HG02884 (cell line): Measurements from ENCODE around the gene DGKK.

Experiments
- ATAC-seq: cut with Tn5 transposase; IDR thresholded peaks from one replicate; pipeline ENCODE4 v1.9.1; 2021; ENCODE audit warnings: mild to moderate bottlenecking, moderate library complexity; ENCODE audit not compliant: unreplicated experiment

The DGKK gene

DNA sequence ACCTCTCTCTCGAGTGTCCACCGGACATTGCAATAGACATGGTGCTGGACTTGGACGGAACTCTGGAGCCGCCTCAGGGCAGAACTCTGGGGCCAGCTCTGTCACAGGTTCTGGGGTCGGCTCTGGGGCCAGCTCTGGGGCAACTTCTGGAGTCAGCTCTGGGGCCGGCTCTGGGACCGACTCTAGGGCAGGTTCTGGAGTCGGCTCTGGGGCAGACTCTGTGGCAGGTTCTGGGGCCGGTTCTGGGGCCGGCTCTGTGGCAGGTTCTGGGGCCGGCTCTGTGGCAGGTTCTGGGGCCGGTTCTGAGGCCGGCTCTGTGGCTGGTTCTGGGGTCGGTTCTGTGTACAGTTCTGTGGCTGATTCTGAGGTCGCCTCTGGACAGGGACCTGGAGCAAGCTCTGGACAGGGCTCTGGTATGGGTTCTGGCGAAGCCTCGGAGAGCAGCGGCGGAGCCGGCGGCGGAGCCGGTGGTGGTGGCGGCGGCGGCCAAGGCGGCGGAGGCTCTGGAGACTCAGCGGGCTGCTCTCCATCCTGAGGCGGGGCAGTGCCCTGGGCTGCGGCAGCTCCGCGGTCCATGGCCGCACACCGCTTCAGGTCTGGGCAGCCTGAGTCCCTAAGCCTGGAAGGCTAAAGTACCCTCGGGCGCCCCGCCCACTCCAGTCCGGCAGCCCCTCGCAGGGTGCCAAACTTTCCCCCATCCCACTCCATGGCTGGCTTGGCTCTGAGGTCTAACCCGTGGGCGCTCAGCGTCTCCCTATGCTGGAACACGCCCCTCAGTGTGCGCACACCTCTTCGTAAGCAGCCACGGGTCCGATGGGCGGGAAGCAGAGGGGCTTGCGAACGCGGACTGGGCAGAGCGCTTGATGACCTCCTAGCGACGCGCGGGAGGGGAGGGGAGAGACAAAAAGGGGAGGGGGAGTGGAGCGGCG, at the start of gene DGKK:
Gene DGKK, minus strand, starts transcription at position 723 of the 929 bp plus-strand sequence. Its CDS starts 147 bp downstream, at position 576.
- ATAC-seq, result no peak

DNA sequence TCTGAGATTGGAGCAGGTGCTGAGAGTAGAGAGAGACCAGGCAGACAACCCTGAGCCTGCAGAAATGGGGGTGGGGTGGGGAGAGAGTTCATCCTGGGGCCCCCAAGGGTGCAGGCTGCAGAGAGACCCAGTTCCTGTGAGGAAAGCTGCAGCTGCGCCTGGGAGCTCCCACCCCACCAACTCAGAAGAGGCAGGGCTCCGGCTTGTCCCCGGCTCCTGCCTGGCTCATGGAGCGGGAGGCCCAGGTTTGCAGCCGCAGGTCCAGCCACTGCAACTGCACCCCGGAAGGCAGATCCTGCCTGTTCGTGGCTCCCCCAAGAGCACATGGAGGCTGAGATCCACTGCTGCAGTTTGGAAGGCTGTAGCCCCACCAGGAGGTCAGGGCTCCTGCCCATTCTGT, 44.2 kb upstream of the DGKK start:
- no peak for ATAC-seq

GRCh38 chrX:50497114-50497513, 26.5 kb upstream of the DGKK start:
- ATAC-seq, result no peak

GRCh38 chrX:50495616-50496015, 25.0 kb upstream of the DGKK start:
- ATAC-seq, result no peak

DNA sequence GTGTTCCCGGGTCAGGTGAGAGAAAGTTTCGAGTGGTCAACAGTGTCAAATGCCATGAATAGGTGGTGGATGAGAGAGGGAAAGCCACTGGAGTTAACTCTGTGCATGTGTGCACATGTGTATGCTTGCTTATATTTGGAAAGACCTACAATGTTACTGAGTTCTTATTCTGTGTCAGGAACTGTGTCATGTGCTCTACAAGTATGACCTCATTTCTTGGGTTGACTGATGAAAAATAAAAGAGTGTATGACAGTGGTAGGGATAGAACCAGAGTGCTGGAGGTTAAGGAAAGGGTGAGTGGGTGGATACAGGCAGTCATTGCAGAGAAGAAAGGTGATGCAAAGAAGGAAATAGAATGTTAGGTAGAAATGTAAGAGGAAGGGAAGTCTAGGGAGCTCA, 22.1 kb upstream of the DGKK start:
- no peak for ATAC-seq

DNA sequence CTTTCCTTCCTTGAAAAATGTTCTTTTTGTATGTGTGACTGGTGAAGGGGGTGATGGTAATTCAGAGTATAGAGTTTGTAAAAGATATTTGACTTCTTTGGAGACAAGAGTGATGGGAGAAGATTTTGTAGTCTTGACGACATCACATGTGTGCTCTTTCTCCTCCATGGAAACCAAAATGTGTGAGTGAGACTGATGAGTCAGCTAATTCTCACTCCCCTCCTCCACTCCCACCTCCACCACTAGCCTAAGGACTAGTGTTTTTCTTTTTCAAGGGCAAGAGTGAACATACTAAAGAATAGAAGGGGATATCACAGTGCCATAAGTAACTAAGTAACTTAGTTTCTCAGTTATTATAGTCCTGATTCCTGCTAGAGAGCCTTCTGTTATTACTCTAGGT, 14.0 kb upstream of the DGKK start:
- no peak for ATAC-seq

- ATAC-seq, result no peak
Observed at GRCh38 chrX:50483283-50483682, 12.7 kb upstream of the DGKK start.

DNA sequence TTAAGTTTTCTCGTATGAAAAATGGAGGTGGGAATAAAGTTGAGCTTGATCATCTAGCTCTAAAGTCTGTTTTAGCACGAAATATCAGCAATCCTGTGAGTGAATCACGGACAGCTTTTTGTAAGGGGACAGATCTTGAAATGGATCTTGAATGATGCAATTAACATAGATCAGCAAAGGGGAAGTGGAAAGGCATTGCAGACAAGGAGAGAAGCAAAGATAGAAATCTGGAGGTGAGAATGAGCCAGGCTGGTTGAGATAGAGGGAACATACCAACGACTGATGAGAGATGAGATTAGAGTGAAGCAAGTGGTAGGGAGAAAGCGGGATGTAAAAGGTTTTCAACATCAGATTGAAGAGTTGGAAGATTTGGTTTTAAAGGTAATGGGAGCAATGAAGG, 4.6 kb upstream of the DGKK start:
- ATAC-seq, result no peak

DNA sequence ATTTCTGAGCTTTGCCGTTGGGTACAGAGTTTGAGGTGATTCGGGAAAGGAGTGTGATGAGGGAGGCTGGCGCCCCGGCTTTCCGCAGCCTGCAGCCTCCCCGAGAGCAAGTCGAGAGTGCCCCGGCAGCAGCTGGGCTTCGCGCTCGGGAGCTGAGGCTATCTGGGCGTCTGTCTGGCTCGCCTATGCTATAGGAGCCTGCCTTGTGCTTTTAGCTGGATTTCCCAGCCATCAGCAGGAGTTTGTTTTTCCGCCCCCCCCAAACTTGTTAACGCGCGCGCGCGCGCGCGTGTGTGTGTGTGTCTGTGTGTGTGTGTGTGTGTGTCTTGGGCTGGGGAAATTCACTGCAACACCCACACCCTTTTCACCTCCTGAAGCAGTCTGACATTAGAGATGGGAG, 765 bp upstream of the DGKK start:
- no peak for ATAC-seq

DNA sequence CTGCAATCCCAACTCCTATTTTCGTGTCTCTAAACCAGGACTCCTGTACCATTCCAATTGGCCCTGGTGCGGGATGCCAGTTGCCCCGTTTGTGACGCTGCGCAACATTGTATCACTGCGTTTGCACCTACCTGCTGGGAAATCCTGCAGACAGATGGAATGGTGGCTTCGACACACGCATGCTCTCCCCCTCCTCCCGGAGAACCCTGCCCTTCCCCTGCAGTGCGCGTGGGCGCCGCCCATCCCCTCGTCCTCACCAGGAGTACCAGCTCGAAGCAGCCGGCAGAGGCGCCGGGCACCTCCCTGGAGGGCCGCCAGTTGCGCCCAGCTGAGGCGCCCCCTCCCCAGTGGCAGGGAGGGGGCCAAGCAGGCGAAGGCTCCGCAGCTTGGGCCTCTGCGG, 1.4 kb downstream of the DGKK start:
- ATAC-seq, result no peak

- no peak for ATAC-seq
Observed at GRCh38 chrX:50459615-50460014, 11.0 kb downstream of the DGKK start.

GRCh38 chrX:50458483-50458882, 12.1 kb downstream of the DGKK start:
- no peak for ATAC-seq

GRCh38 chrX:50456712-50457484, 13.7 kb downstream of the DGKK start:
- no peak for ATAC-seq

GRCh38 chrX:50452782-50453181, 17.8 kb downstream of the DGKK start:
- no peak for ATAC-seq

GRCh38 chrX:50450324-50450723, 20.3 kb downstream of the DGKK start:
- no peak for ATAC-seq

GRCh38 chrX:50448565-50448964, 22.1 kb downstream of the DGKK start:
- ATAC-seq, result no peak

DNA sequence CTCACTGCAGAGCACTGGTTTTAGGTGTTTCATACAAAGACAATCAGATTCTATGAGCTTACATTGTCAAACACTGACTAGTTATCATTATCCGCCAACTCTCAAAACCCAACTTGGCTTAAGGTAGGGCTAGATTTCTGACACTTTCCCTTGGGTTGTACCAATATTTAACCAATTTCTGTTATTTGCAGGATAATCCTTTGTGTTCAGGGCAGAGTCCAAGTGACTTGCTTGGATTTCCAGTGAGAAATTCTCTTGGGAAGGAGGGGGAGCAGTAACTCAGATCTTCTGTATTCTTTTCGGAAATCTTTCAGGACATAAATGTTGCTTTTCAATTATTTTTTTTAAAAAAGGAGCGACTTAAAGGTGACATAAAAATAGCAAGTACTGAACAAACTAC, 23.1 kb downstream of the DGKK start:
- no peak for ATAC-seq

DNA sequence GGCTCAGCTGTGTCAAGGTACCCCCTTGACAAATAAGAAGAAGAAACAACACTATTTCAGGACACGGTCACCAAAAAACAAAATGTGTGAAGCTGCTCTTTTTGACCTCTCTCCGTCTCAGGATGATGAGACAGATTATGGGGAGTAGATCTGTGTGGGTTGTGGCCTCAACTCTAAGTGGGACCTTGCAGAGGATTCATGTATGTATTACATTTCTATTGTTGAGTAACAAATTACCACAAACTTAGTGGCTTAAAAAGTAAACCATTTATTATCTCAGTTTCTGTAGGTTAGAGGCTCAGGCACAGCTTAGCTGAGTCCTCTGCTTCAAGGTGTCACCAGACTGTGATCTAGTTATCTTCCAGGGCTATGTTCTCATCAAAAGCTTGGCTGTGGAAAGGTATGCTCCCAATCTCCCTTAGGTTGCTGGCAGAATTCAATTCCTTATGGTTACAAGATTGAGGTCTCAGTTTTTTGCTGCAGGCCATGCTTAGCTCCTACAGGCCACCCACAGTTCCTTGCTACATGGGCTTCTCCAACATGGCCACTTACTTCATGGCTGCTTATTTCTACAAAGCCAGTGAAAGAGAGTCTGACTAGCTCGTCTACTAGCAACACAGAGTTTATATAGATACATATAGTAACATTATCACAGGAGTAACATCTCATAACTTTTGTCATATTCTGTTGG, 28.1 kb downstream of the DGKK start:
- no peak for ATAC-seq

GRCh38 chrX:50436797-50437196, 33.8 kb downstream of the DGKK start:
- no peak for ATAC-seq

GRCh38 chrX:50432829-50433289, 37.8 kb downstream of the DGKK start:
- no peak for ATAC-seq

- no peak for ATAC-seq
Observed at GRCh38 chrX:50431623-50432022, 39.0 kb downstream of the DGKK start.
